Adrenal gland (tissue), 12 donors: ENCODE data around the gene GLIS1. TPM values are rescaled to one million over a fixed set of nuclear protein-coding genes. Genes with fewer than 3 reads are reported as not detected.

Experiments used
- DNase-seq, 7 donors: peaks; one replicate each; pipeline ENCODE4 v3.0.0-alpha.2; 2019 to 2020
- H3K27ac ChIP-seq, 5 donors: fragments of 200-600 bp; sonication (generic) in 4 of 5; 1 replicate in 3 of 5; 2 replicates in 2 of 5; pipeline versions ENCODE4 v1.5.1 to v1.8.0; 2016 to 2020; ENCODE audit warnings: mild to moderate bottlenecking in 1 of 5
- H3K27me3 ChIP-seq: fragments of 200-600 bp; 2 replicates; pipeline ENCODE4 v1.8.0; 2021
- H3K36me3 ChIP-seq, 2 donors: fragments of 200-600 bp; replicated peaks in 1 of 2; 1 replicate in 1 of 2; 2 replicates in 1 of 2; pipeline versions ENCODE4 v1.5.1 to v1.8.0; 2018 to 2022
- H3K4me1 ChIP-seq, 2 donors: fragments of 200-600 bp; replicated peaks in 1 of 2; 1 replicate in 1 of 2; 2 replicates in 1 of 2; pipeline versions ENCODE4 v1.5.1 to v1.8.0; 2018 to 2021
- H3K4me3 ChIP-seq, 4 donors: fragments of 200-600 bp; sonication (generic) in 3 of 4; one replicate each; pipeline ENCODE4 v1.5.1; 2016 to 2018
- H3K9me3 ChIP-seq, 3 donors: fragments of 200-600 bp; sonication (generic) in 1 of 3; replicated peaks in 1 of 3; 1 replicate in 2 of 3; 2 replicates in 1 of 3; pipeline versions ENCODE4 v1.5.1 to v1.8.0; 2016 to 2021
- CTCF ChIP-seq, 6 experiments: fragments of 450-650 bp in 4 of 6; fragments of 200-600 bp in 2 of 6; sonication (generic) in 1 of 6; IDR thresholded peaks; 1 replicate in 5 of 6; 2 replicates in 1 of 6; pipeline versions ENCODE4 v1.5.1 to v1.8.0; 2016 to 2021; ENCODE audit warnings: antibody characterized with exemption in 6 of 6, mild to moderate bottlenecking in 2 of 6, moderate library complexity in 1 of 6
- POLR2A ChIP-seq, 2 donors: fragments of 450-650 bp; IDR thresholded peaks; one replicate each; pipeline ENCODE4 v1.6.1; 2017; ENCODE audit warnings: antibody characterized with exemption in 2 of 2, mild to moderate bottlenecking in 2 of 2, moderate library complexity in 1 of 2
- WGBS, 4 donors: extraction: QIAGEN DNeasy Blood & Tissue Kit in 2 of 4; methylation state at CpG; one replicate each; pipeline versions ENCODE4 v1.1.5 to v1.1.7; 2013 to 2017; 5-methylcytosine and 5-hydroxymethylcytosine counted together
- intact Hi-C, 2 donors: fragments of 100-400 bp; cut with DNase I; formaldehyde crosslinking; loops; one replicate each; pipeline versions ENCODE4 v1.14.1 to v1.15.0; 2022 to 2023
- polyA plus RNA-seq, 3 donors: library from polyadenylated mRNA; stranded (reverse); fragments of 200-250 nt in 2 of 3; fragments of 350-450 nt in 1 of 3; fragmentation: Illumina TruSeq in 1 of 3; extraction: RNeasy Lipid Tissue Mini Kit (QIAGEN cat#74804) in 1 of 3; gene quantifications; one replicate each; pipeline ENCODE4 v1.2.3, GENCODE V29; 2013 to 2014
- total RNA-seq, 9 donors: library from RNA; depleted of rRNA in 4 of 9; stranded (reverse); fragments of >200 nt in 4 of 9; fragments of 120-200 nt in 1 of 9; fragmentation: NEBNext Ultra II Directional in 1 of 9; extraction: Animal tissue kit (Norgen Biotek cat#: 25700) in 1 of 9; gene quantifications; one replicate each; pipeline versions ENCODE4 v1.1.0 to v1.2.4, GENCODE V29; 2013 to 2023
- donor health status: healthy with polysubstance abuse.
- donor health status: Bipolar disorder and iron deficiency.
- donor health status: DM: yes; HTN: yes; CAD: no.
- donor health status: DM: no; HTN: no; CAD: no.
- donor health status: DM: no; HTN: no; CAD: no.
- donor health status: DM: yes; HTN: yes; CAD: no.

Gene GLIS1
- total and polyA plus RNA-seq, 12 donors: 0.08 to 0.37 (median 0.14) TPM; not detected in 6

GRCh38 chr1:53600561-53600960 lies 138.4 kb downstream of the GLIS1 start:
- H3K4me1 ChIP-seq: no peaks in the 10 kb centered on the region
- 38 to 67% (median 60%) methylated on average over 8 of the region's 8 CpGs for WGBS, 4 donors
- H3K27me3 ChIP-seq: no peaks in the 10 kb centered on the region
- intact Hi-C loops: no loop called here
- DNase-seq: no peak
- H3K4me3 ChIP-seq: no peak overlapping the region
- TF ChIP-seq POLR2A (IDR thresholded peaks at IDR 0.05) (no peak), CTCF (IDR thresholded peaks at IDR 0.05) (no peak)
- no peaks in the 10 kb centered on the region for H3K9me3 ChIP-seq
- H3K27ac ChIP-seq: no peak overlapping the region
- no peaks in the 10 kb centered on the region for H3K36me3 ChIP-seq

- Histone ChIP-seq H3K4me3 (no peak overlapping the region), H3K9me3 (no peaks in the 10 kb centered on the region), H3K4me1 (no peaks in the 10 kb centered on the region), H3K27ac (no peak overlapping the region), H3K36me3 (no peaks in the 10 kb centered on the region), H3K27me3 (no peaks in the 10 kb centered on the region)
- intact Hi-C loops: no loop called here
- TF ChIP-seq CTCF (IDR thresholded peaks at IDR 0.05) (no peak), POLR2A (IDR thresholded peaks at IDR 0.05) (no peak)
- 56 to 67% (median 61%) methylated on average over 3 to 5 of the region's 5 CpGs for WGBS, 4 donors
- no peak for DNase-seq
These were observed 139.0 kb downstream of the GLIS1 start for GRCh38 chr1:53600001-53600400.

- H3K27me3 ChIP-seq: no peaks in the 10 kb centered on the region
- H3K4me3 ChIP-seq: no peak overlapping the region
- TF ChIP-seq CTCF (IDR thresholded peaks at IDR 0.05): no peak
- TF ChIP-seq POLR2A (IDR thresholded peaks at IDR 0.05): no peak
- no peaks in the 10 kb centered on the region for H3K36me3 ChIP-seq
- no peaks in the 10 kb centered on the region for H3K9me3 ChIP-seq
- DNase-seq: no peak
- intact Hi-C loops: no loop called here
- no peak overlapping the region for H3K27ac ChIP-seq
- 91 to 100% (median 94%) methylated on average over 3 to 4 of the region's 4 CpGs for WGBS, 4 donors
- H3K4me1 ChIP-seq: no peaks in the 10 kb centered on the region
These were observed 139.5 kb downstream of the GLIS1 start for GRCh38 chr1:53599481-53599880.

- Histone ChIP-seq H3K9me3 (no peaks in the 10 kb centered on the region), H3K27ac (no peak overlapping the region), H3K36me3 (no peaks in the 10 kb centered on the region), H3K4me3 (no peak overlapping the region), H3K27me3 (no peaks in the 10 kb centered on the region), H3K4me1 (no peaks in the 10 kb centered on the region)
- 70 to 91% (median 87%) methylated on average over 4 of the region's 4 CpGs for WGBS, 4 donors
- intact Hi-C loops: no loop called here
- no peak for DNase-seq
- no peak for TF ChIP-seq CTCF (IDR thresholded peaks at IDR 0.05)
- TF ChIP-seq POLR2A (IDR thresholded peaks at IDR 0.05): no peak
These were observed 140.0 kb downstream of the GLIS1 start for GRCh38 chr1:53598966-53599365.
